Activated CD4-positive, alpha-beta memory T cell treated with anti-CD3 and anti-CD28 coated beads, Interleukin-2, amount 10 ng/mL, durations not matched to agents 7 days and 5 days (primary cell): ENCODE results near the gene FAM204A. TPM values are rescaled to one million over a fixed set of nuclear protein-coding genes. Genes with fewer than 3 reads are reported as not detected.

Experiments
- CTCF ChIA-PET: fragments of 350-600 bp; sonication (Branson Sonifier 250); formaldehyde crosslinking; loops from one replicate; lab custom pipeline; 2021; ENCODE audit warnings: antibody characterized with exemption, inconsistent platforms; lab: Charles Lee
- POLR2A ChIA-PET: fragments of 350-600 bp; sonication (Branson Sonifier 250); formaldehyde crosslinking; loops from one replicate; lab custom pipeline; 2021; ENCODE audit warnings: antibody characterized with exemption; lab: Charles Lee
- DNase-seq: peaks from one replicate; pipeline ENCODE4 v3.0.0-alpha.2; 2020
- H3K27ac Mint-ChIP-seq: one replicate; pipeline ENCODE4 v1.8.0; 2021; ENCODE audit warnings: mild to moderate bottlenecking, mixed read lengths
- H3K27me3 Mint-ChIP-seq: one replicate; pipeline ENCODE4 v1.8.0; 2021; ENCODE audit warnings: mixed read lengths
- H3K36me3 Mint-ChIP-seq: one replicate; pipeline ENCODE4 v1.8.0; 2021; ENCODE audit warnings: low read depth, mixed read lengths
- H3K4me1 Mint-ChIP-seq: one replicate; pipeline ENCODE4 v1.8.0; 2021; ENCODE audit warnings: mixed read lengths
- H3K4me3 Mint-ChIP-seq: one replicate; pipeline ENCODE4 v1.8.0; 2021; ENCODE audit warnings: mild to moderate bottlenecking, mixed read lengths
- H3K9me3 Mint-ChIP-seq: one replicate; pipeline ENCODE4 v1.8.0; 2021; ENCODE audit warnings: mixed read lengths
- total RNA-seq, 2 experiments: library from RNA; stranded (reverse); gene quantifications; one replicate each; pipeline ENCODE4 v1.2.3, GENCODE V29; 2021

The FAM204A gene
- total RNA-seq: 10 to 100 TPM; 53.6 to 56.5 TPM

GRCh38 chr10:118341791-118342637 is at the start of gene FAM204A:
Gene FAM204A, minus strand, starts transcription at chr10:118342324. Its CDS starts 5,909 bp downstream, at chr10:118336415.
- POLR2A ChIA-PET: interaction anchor here (0.6 to 1.2 kb wide), 3 partner anchors 13 to 413 kb away, joined by 3 to 4 read pairs (median 4); partner anchors contain the start of gene CACUL1
- H3K9me3 Mint-ChIP-seq: no peaks in the 10 kb centered on the region
- peaks cover 3% of the 10 kb centered on the region for H3K27me3 Mint-ChIP-seq
- CTCF ChIA-PET: interaction anchor here (1.0 kb wide), 1 partner anchor 11 kb away, joined by 4 read pairs; no protein-coding TSS in a partner anchor
- H3K36me3 Mint-ChIP-seq: peaks cover 13% of the 10 kb centered on the region
- H3K27ac Mint-ChIP-seq: peak within 1 kb of the TSS; percentile 72
- peaks cover 35% of the 10 kb centered on the region for H3K4me1 Mint-ChIP-seq
- peak; percentile 97 for DNase-seq
- peak within 1 kb of the TSS; percentile 83 for H3K4me3 Mint-ChIP-seq

- H3K27ac Mint-ChIP-seq: no peak overlapping the region
These were observed 41.6 kb upstream of the FAM204A start for GRCh38 chr10:118383699-118384098.

DNA sequence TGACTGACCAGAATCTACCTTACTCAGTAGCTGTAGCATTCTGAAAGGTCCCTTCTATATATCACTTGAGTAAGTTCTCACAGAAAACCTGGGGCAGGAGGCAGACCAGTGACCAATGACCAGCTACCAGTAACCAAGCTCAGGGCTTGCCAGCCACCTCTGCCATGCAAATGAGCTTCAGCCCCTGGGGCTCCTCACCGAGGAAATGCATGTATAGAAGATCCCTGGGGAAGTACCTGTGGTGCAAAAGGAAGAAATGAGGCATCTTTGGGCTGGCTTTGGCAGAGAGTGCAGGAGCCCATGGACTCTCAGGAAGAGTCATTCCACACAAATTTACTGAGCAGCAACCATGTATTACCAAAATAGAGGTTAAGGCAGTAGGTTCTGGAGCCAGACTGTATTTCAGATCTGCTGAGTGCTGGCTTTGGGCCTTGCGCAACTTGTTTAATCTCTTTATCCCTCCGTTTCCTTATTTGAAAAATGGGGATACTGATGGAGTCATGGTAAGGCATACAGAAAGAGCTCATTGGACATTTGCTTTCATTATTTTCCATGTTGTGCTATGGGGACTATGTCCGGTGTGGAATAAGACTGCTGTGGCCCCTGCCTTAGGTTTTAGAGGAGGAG is 41.1 kb upstream of the FAM204A start:
- no peak for DNase-seq
- H3K9me3 Mint-ChIP-seq: no peaks in the 10 kb centered on the region
- H3K4me3 Mint-ChIP-seq: no peak overlapping the region
- ChIA-PET POLR2A (no interaction called here), CTCF (no interaction called here)
- H3K36me3 Mint-ChIP-seq: no peaks in the 10 kb centered on the region
- no peaks in the 10 kb centered on the region for H3K4me1 Mint-ChIP-seq
- peaks cover 25% of the 10 kb centered on the region for H3K27me3 Mint-ChIP-seq
- no peak overlapping the region for H3K27ac Mint-ChIP-seq

More at GRCh38 chr10:118383699-118384098, 41.6 kb upstream of the FAM204A start:
- ChIA-PET POLR2A (no interaction called here), CTCF (no interaction called here)
- H3K27me3 Mint-ChIP-seq: peaks cover 20% of the 10 kb centered on the region
- no peak for DNase-seq
- no peak overlapping the region for H3K4me3 Mint-ChIP-seq
- H3K4me1 Mint-ChIP-seq: no peaks in the 10 kb centered on the region
- no peaks in the 10 kb centered on the region for H3K9me3 Mint-ChIP-seq
- no peaks in the 10 kb centered on the region for H3K36me3 Mint-ChIP-seq

DNA sequence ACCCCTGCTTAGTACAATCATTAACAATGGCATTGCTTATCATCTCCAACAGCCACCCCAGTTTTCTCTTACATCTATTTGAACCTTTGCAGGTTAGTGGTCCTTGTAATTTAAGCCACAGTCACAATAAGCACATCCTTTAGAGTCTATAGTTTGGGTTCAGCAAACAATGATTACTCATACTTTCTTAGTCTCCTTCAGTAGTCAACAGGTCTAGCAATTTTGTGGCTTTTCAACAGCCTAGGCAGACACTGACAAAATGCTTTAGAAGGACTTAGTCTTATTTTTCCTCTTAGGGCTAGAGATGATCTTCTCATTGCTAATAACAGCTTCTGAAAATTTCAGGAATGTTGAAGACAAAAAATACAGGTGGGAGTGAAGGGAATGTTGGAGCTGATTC is 32.3 kb upstream of the FAM204A start:
- Mint-ChIP-seq H3K27ac (no peak overlapping the region), H3K9me3 (no peaks in the 10 kb centered on the region), H3K4me3 (no peak overlapping the region), H3K4me1 (no peaks in the 10 kb centered on the region), H3K27me3 (peaks cover 30% of the 10 kb centered on the region), H3K36me3 (no peaks in the 10 kb centered on the region)
- CTCF ChIA-PET: no interaction called here
- POLR2A ChIA-PET: no interaction called here
- no peak for DNase-seq

DNA sequence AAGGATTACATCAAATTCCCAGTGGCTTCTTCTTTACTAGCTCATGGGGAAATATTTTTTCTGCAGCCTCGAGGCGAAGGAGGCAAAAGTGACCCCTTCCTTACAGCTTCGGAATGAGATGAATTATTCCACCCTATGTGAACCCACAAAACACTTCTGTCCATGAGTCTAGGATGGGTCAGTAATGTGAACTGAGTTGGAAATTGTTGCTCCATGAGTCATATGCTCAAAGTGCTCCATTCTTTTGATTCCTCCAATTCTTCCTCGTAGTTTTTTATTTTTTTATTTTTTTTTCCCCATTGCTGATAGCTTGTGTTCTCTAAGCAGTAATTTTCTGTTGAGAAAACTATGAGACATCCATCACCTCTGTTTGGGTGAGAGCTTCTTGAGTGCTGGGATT is 31.7 kb upstream of the FAM204A start:
- no peak for DNase-seq
- CTCF ChIA-PET: no interaction called here
- Mint-ChIP-seq H3K27me3 (peaks cover 32% of the 10 kb centered on the region), H3K36me3 (no peaks in the 10 kb centered on the region), H3K4me1 (no peaks in the 10 kb centered on the region), H3K4me3 (no peak overlapping the region), H3K27ac (no peak overlapping the region), H3K9me3 (no peaks in the 10 kb centered on the region)
- POLR2A ChIA-PET: no interaction called here

DNA sequence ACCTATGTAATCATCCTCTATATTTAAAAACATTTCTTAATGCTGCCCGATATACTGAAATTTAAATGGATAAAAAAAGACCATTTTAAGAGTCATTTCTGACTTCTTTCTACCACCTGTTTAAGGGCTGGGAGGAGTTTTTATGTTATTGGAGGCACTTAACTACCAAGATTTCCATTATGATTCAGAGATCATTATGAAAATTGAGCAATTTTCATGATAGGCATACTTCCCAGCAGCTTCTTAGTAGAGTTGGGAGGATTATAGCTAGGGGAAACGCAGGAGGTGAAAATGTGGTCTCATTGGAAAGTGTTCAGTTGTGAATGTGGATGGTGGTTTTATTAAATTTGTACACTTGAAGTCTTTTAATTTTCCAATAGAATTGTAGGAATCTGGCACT is 28.4 kb upstream of the FAM204A start:
- POLR2A ChIA-PET: no interaction called here
- Mint-ChIP-seq H3K9me3 (no peaks in the 10 kb centered on the region), H3K36me3 (no peaks in the 10 kb centered on the region), H3K27me3 (peaks cover 24% of the 10 kb centered on the region), H3K4me1 (no peaks in the 10 kb centered on the region), H3K4me3 (no peak overlapping the region), H3K27ac (no peak overlapping the region)
- DNase-seq: no peak
- CTCF ChIA-PET: no interaction called here

- Mint-ChIP-seq H3K9me3 (no peaks in the 10 kb centered on the region), H3K27ac (no peak overlapping the region), H3K36me3 (no peaks in the 10 kb centered on the region), H3K4me3 (no peak overlapping the region), H3K4me1 (no peaks in the 10 kb centered on the region), H3K27me3 (peaks cover 24% of the 10 kb centered on the region)
- DNase-seq: no peak
- CTCF ChIA-PET: no interaction called here
- POLR2A ChIA-PET: no interaction called here
These were observed 27.6 kb upstream of the FAM204A start for GRCh38 chr10:118369641-118370205.

GRCh38 chr10:118365702-118366101 is 23.6 kb upstream of the FAM204A start:
- ChIA-PET POLR2A (no interaction called here), CTCF (no interaction called here)
- Mint-ChIP-seq H3K4me3 (no peak overlapping the region), H3K4me1 (no peaks in the 10 kb centered on the region), H3K27me3 (peaks cover 11% of the 10 kb centered on the region), H3K9me3 (no peaks in the 10 kb centered on the region), H3K36me3 (no peaks in the 10 kb centered on the region), H3K27ac (no peak overlapping the region)
- no peak for DNase-seq

DNA sequence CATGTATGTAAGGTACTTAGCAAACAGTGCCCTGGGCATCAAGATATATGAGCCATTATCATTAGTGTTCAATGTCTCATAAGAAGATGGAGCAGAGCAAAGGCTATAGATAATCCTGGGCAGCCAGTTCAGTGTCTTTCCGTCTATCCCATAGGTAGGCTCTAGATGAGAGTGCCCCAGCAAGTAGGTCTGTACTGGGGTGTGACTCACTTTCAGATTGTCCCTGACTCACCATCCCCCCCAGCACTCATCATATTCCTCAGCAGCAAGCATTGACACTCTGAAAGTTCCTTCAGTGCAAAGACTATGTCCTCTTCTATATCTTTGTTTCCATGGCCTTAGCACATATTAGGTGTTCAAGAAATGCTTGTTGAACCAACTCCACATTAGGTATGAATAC is 20.0 kb upstream of the FAM204A start:
- peaks cover 6% of the 10 kb centered on the region for H3K27me3 Mint-ChIP-seq
- no peak overlapping the region for H3K4me3 Mint-ChIP-seq
- H3K27ac Mint-ChIP-seq: no peak overlapping the region
- ChIA-PET POLR2A (no interaction called here), CTCF (no interaction called here)
- H3K4me1 Mint-ChIP-seq: no peaks in the 10 kb centered on the region
- no peak for DNase-seq
- no peaks in the 10 kb centered on the region for H3K36me3 Mint-ChIP-seq
- no peaks in the 10 kb centered on the region for H3K9me3 Mint-ChIP-seq

- no peaks in the 10 kb centered on the region for H3K36me3 Mint-ChIP-seq
- H3K4me3 Mint-ChIP-seq: no peak overlapping the region
- H3K27ac Mint-ChIP-seq: no peak overlapping the region
- no peaks in the 10 kb centered on the region for H3K4me1 Mint-ChIP-seq
- H3K9me3 Mint-ChIP-seq: no peaks in the 10 kb centered on the region
- ChIA-PET POLR2A (no interaction called here), CTCF (no interaction called here)
- H3K27me3 Mint-ChIP-seq: peaks cover 17% of the 10 kb centered on the region
- no peak for DNase-seq
These were observed 16.2 kb upstream of the FAM204A start for GRCh38 chr10:118358327-118358726.

DNA sequence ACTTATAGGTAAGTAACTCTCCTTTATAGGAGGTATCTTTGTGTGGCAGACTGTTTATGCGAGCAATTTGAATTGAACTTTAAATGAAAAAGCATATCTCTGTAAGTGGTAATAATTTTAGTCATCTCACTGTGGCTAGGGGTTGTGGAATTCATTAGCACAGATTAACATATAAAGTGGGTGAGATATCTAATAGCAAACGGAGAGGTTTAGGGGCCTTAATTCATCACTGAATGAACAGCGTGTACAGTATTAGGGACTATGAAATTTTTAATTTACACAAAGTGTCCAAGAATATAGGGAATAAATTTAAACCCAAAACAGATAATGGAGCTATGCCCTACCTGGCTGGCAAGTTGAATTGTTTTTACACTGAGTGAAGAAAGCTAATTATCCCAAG is 15.7 kb upstream of the FAM204A start:
- no peak overlapping the region for H3K27ac Mint-ChIP-seq
- no peak overlapping the region for H3K4me3 Mint-ChIP-seq
- POLR2A ChIA-PET: no interaction called here
- peaks cover 19% of the 10 kb centered on the region for H3K27me3 Mint-ChIP-seq
- no peak for DNase-seq
- H3K9me3 Mint-ChIP-seq: no peaks in the 10 kb centered on the region
- no peaks in the 10 kb centered on the region for H3K4me1 Mint-ChIP-seq
- H3K36me3 Mint-ChIP-seq: no peaks in the 10 kb centered on the region
- CTCF ChIA-PET: no interaction called here

GRCh38 chr10:118356628-118357027 is 14.5 kb upstream of the FAM204A start:
- Mint-ChIP-seq H3K36me3 (no peaks in the 10 kb centered on the region), H3K4me3 (no peak overlapping the region), H3K27me3 (peaks cover 24% of the 10 kb centered on the region), H3K4me1 (no peaks in the 10 kb centered on the region), H3K9me3 (no peaks in the 10 kb centered on the region), H3K27ac (no peak overlapping the region)
- ChIA-PET CTCF (no interaction called here), POLR2A (no interaction called here)
- DNase-seq: no peak

DNA sequence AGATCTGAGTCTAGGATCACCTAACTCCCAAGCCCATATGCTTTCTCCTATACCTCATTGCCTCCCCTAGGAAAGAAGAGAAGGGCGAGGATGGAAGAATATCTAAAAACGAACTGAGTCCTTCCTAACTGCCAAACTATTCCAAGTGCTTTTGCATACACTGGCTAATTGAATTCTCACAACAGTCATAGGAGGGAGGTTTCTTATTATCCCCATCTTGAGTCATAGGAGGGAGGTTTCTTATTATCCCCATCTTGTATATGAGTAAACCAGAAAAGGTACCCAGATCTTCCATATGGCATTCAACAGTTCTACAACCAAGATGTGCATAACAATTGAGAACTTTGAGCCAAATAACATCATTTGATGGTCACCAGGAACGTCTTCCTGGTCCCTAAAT is 13.1 kb upstream of the FAM204A start:
- no peak for DNase-seq
- ChIA-PET CTCF (no interaction called here), POLR2A (no interaction called here)
- no peaks in the 10 kb centered on the region for H3K36me3 Mint-ChIP-seq
- H3K4me1 Mint-ChIP-seq: no peaks in the 10 kb centered on the region
- no peaks in the 10 kb centered on the region for H3K9me3 Mint-ChIP-seq
- no peak overlapping the region for H3K4me3 Mint-ChIP-seq
- H3K27me3 Mint-ChIP-seq: peaks cover 32% of the 10 kb centered on the region
- H3K27ac Mint-ChIP-seq: no peak overlapping the region
